ENCODE measurements around the gene EIF2B2. TPM values are rescaled to one million over a fixed set of nuclear protein-coding genes. Genes with fewer than 3 reads are reported as not detected.

The EIF2B2 gene
- total and polyA plus RNA-seq, 7 donors = 25.2 to 45.5 (median 35.3) TPM

- no peaks in the 10 kb centered on the region for H3K27me3 ChIP-seq
- peak overlapping the region in 3 of 4 donors; percentile 86 to 96 (median 94) for H3K4me3 ChIP-seq
- no peak for DNase-seq
- 97 to 100% methylated on average over 1 of the region's 1 CpG for WGBS, 2 donors
- H3K27ac ChIP-seq = peak overlapping the region; percentile 80 to 85 (median 84)
- H3K9me3 ChIP-seq = no peaks in the 10 kb centered on the region
- intact Hi-C loops (cut with DNase I) = loop anchor here (2.0 to 5.0 kb wide), 2 partner anchors 55 to 65 kb away; partner anchors contain the start of gene ZC2HC1C
- peaks cover 0 to 22% (median 19%) of the 10 kb centered on the region in 4 donors for H3K4me1 ChIP-seq
- peaks cover 8 to 23% (median 15%) of the 10 kb centered on the region in 4 donors for H3K36me3 ChIP-seq
- no peak for TF ChIP-seq CTCF (IDR thresholded peaks at IDR 0.05)
- TF ChIP-seq EP300 (IDR thresholded peaks at IDR 0.05) = no peak
- TF ChIP-seq POLR2A (IDR thresholded peaks at IDR 0.05) = no peak
- TF ChIP-seq POLR2AphosphoS5 (IDR thresholded peaks at IDR 0.05) = no peak
Measured at GRCh38 chr14:75001899-75002298, 822 bp upstream of the EIF2B2 start.

DNA sequence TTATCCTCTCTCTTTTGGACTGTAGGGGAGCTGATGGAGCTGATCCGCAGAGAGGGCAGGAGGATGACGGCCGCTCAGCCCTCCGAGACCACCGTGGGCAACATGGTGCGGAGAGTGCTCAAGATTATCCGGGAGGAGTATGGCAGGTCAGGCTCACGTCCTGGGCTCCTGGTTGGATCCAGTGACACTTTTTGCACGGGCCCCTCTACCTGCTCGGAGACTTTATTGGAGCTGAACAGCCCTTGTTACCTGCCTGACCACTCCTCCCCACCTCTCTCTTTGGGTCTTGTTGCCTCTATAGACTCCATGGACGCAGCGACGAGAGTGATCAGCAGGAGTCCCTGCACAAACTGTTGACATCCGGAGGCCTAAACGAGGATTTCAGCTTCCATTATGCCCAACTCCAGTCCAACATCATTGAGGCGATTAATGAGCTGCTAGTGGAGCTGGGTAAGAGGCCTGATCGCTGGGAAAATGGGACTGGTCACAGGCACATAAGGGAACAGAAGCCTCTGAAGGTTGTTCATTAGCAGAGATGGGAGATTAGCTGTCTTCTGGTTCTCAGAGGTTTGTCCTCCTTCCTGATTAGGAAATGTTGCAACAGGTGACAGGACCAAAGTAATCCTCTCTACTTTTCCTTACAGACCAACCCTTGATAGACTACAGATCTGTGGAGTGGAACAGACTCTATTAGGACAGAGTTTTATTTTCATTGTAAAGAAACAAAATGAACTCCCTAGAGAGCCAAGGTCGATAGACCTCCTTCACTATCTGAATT lies 718 bp downstream of the EIF2B2 start:
- intact Hi-C loops (cut with DNase I) = loop anchor here (2.0 to 5.0 kb wide), 2 partner anchors 57 to 64 kb away; partner anchors contain the start of gene ZC2HC1C

DNA sequence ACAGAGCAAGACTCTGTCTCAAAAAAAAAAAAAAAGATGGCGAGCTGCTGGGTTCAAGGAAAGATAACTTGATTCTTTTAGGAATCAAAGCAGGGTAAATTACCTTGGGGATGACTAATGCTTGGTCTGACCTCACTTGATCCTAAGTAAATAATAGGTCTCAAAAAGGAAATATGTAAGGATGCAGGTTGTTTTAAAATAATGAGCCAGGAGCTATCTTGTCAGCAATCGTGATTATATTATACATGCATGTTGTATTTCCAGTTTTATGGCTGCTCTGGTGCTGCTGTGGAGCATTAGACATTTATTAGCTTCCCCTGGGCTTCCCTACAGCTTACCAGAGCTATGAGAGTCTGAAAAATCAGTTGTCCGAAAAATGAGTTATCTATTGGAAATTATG lies 2.6 kb downstream of the EIF2B2 start:
- no peak for DNase-seq
- H3K36me3 ChIP-seq = peaks cover 15 to 57% (median 38%) of the 10 kb centered on the region in 4 donors
- WGBS, 2 donors = 73 to 87% methylated on average over 3 of the region's 3 CpGs
- no peaks in the 10 kb centered on the region for H3K27me3 ChIP-seq
- H3K4me3 ChIP-seq = no peak overlapping the region
- intact Hi-C loops (cut with DNase I) = no loop called here
- TF ChIP-seq POLR2AphosphoS5 (IDR thresholded peaks at IDR 0.05) (no peak), EP300 (IDR thresholded peaks at IDR 0.05) (no peak), CTCF (IDR thresholded peaks at IDR 0.05) (no peak), POLR2A (IDR thresholded peaks at IDR 0.05) (no peak)
- no peaks in the 10 kb centered on the region for H3K9me3 ChIP-seq
- H3K27ac ChIP-seq = no peak overlapping the region
- H3K4me1 ChIP-seq = peaks cover 0 to 22% (median 19%) of the 10 kb centered on the region in 4 donors

More for the DNA sequence above, 718 bp downstream of the EIF2B2 start:
- TF ChIP-seq POLR2AphosphoS5 (IDR thresholded peaks at IDR 0.05) = no peak
- no peaks in the 10 kb centered on the region for H3K9me3 ChIP-seq
- H3K36me3 ChIP-seq = peaks cover 13 to 39% (median 28%) of the 10 kb centered on the region in 4 donors
- no peak for DNase-seq
- no peaks in the 10 kb centered on the region for H3K27me3 ChIP-seq
- peaks cover 0 to 22% (median 19%) of the 10 kb centered on the region in 4 donors for H3K4me1 ChIP-seq
- WGBS, 2 donors = 6 to 10% methylated on average over 18 of the region's 18 CpGs
- H3K27ac ChIP-seq = peak overlapping the region; percentile 80 to 85 (median 84)
- peak overlapping the region; percentile 86 to 96 (median 95) for H3K4me3 ChIP-seq

GRCh38 chr14:75009176-75009575 lies 6.5 kb downstream of the EIF2B2 start:
- Histone ChIP-seq H3K9me3 (no peaks in the 10 kb centered on the region), H3K4me3 (no peak overlapping the region), H3K27ac (no peak overlapping the region), H3K36me3 (peaks cover 15 to 89% (median 42%) of the 10 kb centered on the region in 4 donors), H3K27me3 (no peaks in the 10 kb centered on the region), H3K4me1 (peaks cover 0 to 25% (median 10%) of the 10 kb centered on the region in 4 donors)
- intact Hi-C loops (cut with DNase I) = no loop called here
- no peak for TF ChIP-seq POLR2A (IDR thresholded peaks at IDR 0.05)
- TF ChIP-seq POLR2AphosphoS5 (IDR thresholded peaks at IDR 0.05) = no peak
- TF ChIP-seq EP300 (IDR thresholded peaks at IDR 0.05) = no peak
- no peak for TF ChIP-seq CTCF (IDR thresholded peaks at IDR 0.05)
- DNase-seq = no peak
- WGBS, 2 donors = 88 to 90% methylated on average over 4 of the region's 4 CpGs

DNA sequence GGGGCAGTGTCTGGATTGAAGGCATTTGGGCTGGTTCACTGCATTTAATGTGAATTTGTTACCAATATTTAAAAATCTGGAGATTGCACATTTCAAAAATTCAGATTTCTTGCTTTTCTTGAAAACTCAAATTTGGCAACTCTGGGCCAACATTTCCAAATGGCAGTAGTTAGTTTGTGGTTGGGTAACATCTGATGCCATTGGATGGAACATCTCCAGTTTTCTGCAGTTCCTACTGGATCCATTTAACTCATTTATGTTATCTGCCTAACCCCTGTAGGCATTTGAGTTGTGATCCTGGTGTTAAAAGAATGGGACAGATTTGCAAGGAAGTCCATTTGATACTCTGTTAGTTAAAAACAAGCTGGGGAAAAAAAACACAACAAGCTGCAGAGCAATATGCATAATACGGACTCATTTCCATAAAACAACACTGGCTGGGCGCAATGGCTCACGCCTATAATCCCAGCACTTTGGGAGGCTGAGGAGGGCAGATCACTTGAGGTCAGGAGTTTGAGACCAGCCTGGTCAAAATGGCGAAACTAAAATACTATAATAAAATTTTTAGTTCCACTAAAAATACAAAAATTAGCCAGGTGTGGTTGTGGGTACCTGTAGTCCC lies 7.9 kb downstream of the EIF2B2 start:
- intact Hi-C loops (cut with DNase I) = no loop called here
- peak overlapping the region in 3 of 4 donors; percentile 22 to 57 (median 38) for H3K27ac ChIP-seq
- 94% methylated on average over 4 of the region's 4 CpGs for WGBS, 2 donors

More for the DNA sequence above, 7.9 kb downstream of the EIF2B2 start:
- DNase-seq = no peak
- Histone ChIP-seq H3K9me3 (no peaks in the 10 kb centered on the region), H3K4me1 (peaks cover 0 to 14% (median 6%) of the 10 kb centered on the region in 4 donors), H3K36me3 (peaks cover 15 to 93% (median 48%) of the 10 kb centered on the region in 4 donors), H3K27me3 (no peaks in the 10 kb centered on the region), H3K4me3 (no peak overlapping the region)
- TF ChIP-seq EP300 (IDR thresholded peaks at IDR 0.05) (no peak), POLR2AphosphoS5 (IDR thresholded peaks at IDR 0.05) (peak in 1 of 4 donors; percentile 3), POLR2A (IDR thresholded peaks at IDR 0.05) (no peak), CTCF (IDR thresholded peaks at IDR 0.05) (no peak)
